Fibroblast of skin of back (primary cell): Measurements from ENCODE around the gene ARL5C.
A peak's percentile ranks its signal among the peaks of the same experiment; 100 is the strongest.
"Not testable (repeated sequence)": the region's sequence is repeated elsewhere in the genome, so short reads cannot be mapped to it uniquely, and the experiment has no call there.

ENCODE experiments used
- DNase-seq: peaks from one replicate; pipeline ENCODE4 v3.0.0-alpha.2; 2013

ARL5C gene

DNA sequence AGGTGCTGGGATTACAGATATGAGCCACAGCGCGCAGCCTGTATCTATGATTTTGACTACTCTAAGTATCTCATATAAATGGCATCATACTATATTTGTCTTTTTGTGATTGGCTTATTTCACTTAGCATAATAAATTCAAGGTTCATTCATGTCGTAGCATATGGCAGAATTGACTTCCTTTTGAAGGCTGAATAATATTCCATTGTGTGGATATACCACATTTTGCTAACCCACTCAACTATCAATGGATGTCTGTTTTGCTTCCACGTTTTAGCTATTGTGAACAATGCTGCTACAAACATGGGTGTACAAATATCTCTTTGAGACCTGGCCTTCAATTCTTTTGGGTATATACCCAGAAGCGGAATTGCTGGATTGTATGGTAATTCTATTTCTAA lies 24.7 kb downstream of the ARL5C start:
- no peak for DNase-seq

DNA sequence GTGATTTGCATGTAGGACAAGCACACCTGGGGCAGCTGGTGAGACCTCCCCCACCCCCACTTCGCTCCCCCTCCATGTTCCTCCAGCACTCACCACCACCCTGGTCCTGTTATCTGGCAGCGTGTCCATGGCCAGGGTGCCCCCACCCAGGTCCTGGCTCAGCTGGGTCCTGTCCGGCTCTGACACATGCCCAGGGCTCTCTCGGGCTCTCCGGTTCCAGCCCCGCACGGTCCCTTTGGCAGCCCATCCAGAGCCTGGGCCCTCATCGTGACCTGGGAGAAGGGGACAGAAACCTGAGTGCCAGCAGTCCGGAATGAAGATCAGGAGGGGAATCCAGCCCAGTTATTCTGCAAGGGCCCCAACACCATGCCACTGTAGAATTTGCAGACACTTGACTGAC lies 26.4 kb downstream of the ARL5C start:
- DNase-seq, result no peak

DNA sequence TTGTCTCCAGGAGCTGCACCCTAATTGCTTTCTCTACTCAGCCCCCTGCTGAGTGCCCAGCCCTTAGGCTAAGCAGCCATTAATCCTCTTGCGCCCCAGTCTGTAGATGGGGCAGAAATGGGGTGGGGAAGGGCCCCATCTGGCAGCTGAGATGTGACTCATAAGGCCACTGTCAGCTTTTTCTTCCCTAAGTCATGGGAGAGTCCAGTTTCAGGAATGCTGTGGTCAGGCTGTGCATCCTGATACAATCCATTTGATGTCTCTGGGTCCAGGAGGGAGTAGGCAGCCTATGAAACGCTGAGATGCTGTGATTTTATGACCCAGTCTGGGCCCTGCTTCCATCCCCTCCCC lies 26.8 kb downstream of the ARL5C start:
- peak; percentile 94 for DNase-seq

DNA sequence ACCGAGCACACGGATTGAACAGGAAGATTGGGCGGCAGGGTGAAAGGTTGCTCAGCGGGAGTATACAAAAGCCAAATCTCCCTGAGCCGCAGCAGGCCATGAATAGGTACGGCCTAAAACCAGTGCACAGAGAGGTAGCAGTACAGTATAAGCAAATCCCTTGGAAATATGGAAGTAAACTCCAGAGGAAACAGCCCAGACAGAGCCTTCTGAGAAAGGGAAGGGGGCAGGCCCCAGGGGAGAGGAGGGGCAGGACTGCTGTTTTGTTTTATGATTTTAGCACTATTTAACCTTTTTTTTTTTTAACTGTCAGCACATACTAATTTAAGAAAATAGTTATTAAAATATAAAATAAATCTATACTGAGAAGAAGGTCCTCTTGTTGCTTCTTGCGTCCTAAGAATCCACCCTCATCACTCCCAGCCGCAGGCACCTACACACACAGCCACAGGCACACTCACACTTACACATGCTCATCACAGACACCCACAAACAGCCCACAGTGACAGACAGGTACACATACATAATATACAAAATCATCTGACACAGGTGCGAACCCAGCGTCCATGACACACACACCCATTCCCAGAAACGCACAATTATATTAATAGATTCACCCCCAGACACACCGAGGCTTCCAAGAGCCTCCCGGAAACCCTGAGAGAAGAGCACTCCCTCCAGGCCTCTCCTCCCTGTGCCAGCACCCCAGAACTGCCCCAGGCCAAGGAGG lies 27.4 kb downstream of the ARL5C start:
- DNase-seq, result peak; percentile 48

DNA sequence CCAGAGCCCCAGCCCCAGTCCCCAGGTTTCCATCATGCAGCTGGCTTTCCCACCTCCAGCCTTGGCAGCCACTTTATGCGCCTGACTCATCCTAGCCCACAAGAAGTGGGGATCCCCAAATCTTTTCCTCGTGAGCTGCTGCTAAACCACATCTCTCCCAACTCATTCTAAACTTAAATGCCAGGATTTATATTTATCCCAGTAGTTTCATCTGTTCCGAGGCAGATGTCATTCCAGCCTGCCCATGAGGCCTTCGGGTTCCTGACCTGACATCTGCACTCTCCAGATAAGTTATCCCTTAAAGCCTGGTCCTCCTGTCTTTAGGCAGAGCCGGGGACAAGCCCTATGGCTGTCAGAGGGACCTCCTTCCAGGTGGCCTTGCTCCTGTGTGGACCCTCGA lies 31.1 kb downstream of the ARL5C start:
- DNase-seq, result no peak

DNA sequence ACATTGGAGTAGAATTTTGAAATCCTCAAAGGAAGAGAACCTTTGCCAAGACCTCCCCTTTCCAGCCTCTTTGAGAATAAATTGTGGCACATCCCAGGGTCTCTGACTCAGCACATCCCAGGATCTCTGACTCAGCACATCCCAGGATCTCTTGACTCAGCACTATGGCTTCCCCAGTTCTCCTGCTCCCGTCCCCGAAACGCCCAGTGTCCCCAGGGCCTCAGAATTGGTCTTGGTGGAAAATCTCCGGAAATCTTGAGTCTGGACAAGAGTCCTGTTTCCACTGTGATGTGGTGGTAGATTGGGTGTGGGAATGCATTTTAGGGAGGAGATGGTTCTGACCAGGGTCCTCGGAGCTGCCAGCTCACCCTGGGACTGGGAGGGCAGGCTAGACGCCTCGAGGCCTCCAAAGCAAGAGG lies 33.8 kb downstream of the ARL5C start:
- peak; percentile 85 for DNase-seq

DNA sequence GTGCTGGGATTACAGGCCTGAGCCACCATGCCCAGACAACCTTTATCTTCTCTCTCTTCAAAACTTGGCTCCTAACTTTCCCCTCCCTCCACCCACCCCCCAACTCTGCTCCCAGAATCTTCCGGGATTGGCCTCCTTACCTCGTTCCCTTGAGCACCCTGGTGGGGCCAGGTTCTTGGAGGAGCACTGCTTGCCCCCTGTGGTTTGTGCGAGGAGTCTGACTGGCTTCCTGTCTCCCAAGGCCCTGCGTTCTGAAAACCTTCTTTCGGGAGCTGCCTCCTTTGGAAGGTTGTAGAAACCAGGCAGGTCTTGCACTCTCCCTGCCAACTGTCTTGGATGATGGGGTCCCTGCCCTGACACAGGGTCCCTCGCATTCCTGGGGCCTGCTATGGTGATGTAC lies 34.3 kb downstream of the ARL5C start:
- peak; percentile 26 for DNase-seq

DNA sequence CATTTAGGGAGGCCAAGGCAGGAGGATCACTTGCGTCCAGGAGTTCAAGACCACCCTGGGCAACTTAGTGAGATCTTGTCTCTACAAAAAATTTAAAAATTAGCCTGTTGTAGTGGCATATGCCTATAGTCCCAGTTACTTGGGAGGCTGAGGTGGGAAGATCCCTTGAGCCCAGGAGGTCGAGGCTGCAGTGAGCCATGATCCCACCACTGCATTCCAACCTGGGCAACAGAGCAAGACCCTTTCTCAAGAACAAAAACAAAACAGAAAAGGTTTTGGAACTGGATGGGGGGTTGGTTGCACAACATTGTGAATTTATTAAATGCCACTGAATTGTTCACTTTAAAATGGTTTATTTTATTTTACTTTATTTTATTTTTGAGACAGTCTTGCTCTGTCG lies 35.8 kb downstream of the ARL5C start:
- no peak for DNase-seq

DNA sequence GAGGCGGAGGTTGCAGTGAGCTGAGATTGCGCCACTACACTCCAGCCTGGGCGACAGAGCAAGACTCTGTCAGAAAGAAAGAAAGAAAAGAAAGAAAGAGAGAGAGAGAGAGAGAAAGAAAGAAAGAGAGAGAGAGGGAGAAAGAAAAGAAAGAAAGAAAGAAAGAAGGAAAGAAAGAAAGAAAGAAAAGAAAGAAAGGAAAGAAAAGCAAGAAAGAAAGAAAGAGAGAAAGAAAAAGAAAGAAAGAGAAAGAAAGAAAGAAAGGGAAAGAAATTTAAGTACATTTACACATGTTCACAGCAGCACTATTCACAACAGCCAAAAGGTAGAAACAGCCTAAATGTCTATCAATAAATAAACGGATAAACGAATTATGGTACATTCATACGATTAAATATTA lies 36.4 kb downstream of the ARL5C start:
- DNase-seq, result not testable (repeated sequence)

DNA sequence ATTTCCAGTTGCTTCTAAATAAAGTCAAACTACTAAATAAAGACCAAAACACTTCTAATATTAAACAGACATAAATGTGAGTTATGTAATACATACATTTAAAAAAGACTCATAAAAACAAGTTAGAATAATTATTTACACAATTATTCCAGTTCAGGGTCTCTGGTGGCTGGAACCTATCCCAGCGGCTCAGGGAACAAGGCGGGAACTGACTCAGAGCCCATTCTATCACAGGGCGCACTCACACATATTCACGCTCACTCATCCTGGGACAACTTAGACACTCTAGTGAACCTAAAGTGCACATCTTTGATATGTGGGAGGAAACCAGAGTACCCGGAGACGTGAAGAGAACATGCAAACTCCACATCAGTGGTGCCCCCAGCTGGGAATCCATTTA lies 39.5 kb downstream of the ARL5C start:
- no peak for DNase-seq

DNA sequence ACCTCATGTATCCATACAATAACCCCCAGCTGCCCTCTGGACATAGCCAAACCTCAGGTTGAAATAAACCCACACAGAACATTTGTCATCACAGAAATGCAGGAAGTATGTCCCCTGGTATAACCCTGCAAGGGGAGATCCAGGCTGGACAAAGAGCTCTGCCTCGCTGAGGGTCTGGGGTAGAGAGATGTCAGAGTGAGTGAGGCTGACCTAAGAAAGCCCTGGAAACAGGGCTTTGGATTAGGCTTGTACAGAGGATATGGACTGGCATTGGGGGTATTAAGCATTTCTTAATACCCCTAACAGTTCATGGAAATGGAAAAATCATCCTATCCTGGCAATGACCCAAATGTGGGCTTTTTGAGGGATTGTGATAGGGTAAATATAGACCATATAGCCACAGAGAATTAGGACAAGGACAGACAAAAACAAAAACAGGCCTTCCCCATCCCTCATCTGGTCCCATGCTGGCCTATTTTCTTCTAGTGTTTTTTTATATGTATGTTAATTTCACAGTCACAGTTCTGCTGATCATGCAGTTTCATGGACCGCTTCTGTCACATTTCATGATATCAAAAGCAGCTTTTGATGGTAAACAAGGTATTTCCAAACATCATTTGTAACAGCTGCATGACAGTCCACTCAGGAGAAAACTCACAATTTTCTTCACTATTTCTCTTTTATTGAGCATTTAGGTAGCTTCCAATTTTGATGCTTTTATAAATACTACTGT lies 40.7 kb downstream of the ARL5C start:
- no peak for DNase-seq

DNA sequence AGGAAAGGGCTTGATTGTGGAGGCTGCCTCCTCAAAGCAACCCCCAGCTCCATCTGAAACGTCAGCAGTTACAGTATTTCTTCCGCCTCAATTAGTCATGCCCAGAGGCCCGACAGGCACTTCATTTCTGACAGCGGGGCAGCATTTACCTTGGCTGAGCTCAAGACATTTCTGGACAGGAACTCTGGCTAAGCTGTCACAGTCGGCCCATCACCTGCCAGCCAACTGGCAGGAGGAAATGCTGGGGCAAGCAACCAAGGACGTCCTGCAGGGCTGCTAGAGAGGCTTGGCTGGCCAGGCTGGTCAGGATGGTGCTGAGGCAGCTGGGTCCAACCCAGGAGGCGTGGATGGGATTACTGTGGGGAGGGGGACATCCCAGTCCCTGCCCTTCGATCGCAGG lies 42.3 kb downstream of the ARL5C start:
- no peak for DNase-seq

DNA sequence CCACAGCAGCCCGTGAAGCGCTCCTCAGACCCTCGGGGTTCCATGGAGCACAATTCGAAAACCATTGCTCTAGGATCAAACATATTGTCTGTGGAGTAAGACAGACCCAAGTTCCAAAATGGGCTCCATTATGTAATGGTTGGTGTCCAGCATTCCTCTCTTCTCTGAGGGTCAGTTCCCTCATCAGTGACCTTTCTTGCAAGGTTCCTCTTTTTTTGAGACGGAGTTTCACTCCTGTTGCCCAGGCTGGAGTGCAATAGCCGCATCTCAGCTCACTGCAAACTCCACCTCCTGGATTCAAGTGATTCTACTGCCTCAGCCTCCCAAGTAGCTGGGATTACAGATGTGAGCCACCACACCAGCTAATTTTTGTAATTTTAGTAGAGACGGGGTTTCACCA lies 43.0 kb downstream of the ARL5C start:
- no peak for DNase-seq

DNA sequence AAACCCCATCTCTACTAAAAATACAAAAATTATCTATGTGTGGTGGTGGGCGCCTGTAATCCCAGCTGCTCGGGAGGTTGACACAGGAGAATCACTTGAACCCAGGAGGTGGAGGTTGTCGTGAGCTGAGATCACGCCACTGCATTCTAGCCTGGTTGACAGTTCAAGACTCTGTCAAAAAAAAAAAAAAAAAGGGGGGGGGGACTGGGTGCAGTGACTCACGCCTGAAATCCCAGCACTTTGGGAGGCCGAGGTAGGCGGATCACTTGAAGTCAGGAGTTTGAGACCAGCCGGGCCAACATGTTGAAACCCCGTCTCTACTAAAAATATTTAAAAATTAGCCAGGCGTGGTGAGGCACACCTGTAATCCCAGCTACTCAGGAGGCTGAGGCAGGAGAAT lies 44.0 kb downstream of the ARL5C start:
- DNase-seq, result not testable (repeated sequence)

DNA sequence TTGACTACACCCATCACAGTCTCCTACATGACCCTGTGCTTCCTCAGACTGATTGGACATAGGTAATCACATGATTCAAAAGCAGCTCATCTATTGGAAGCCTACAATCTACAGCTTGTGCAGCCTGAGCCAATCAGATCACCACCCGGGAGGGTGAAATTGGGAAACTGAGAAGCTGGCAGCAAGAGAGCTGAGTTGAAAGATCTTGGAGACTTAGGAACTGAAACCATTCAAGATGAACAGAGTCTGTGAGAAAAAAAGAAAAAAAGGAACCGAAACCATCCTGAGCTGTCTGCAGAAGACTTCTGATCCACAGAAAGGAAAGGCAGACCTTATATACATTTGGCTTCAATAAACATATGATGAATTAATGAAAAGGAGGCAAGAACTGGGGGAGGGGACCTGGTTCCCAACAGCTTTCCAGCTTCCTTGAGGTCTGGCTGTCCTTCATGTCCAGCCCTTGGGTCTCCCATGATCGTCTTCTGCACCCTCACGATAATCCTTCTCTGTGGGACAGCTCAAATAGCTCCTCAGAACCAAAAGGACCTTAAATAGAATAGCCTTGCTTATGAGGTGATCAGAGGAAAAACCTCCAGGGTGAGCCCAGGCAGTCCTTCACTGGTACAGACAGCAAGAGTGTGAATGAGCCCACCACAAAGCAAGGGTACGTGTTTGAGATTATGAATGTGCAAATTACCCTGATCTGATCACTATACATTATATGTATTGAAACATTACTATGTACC lies 47.1 kb downstream of the ARL5C start:
- no peak for DNase-seq

DNA sequence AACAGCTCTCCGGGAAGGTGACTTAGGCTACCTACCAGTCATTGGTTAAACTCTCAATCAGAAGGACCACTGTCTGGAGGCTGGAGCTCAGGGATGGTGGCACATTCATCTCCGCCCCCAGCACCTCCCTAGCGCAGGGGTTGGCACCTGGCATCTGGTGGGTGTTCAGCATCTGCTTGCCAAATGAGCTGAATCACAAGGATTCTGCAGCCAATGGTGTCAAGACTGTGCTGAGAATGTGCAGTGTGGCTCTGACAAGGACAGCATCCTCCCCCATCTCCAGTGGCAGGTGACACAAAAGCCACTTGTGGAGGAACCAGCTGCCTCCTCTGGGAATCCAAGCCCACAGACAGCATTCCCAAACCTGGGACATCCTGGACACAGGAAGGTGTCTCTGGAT lies 49.7 kb downstream of the ARL5C start:
- DNase-seq, result no peak

DNA sequence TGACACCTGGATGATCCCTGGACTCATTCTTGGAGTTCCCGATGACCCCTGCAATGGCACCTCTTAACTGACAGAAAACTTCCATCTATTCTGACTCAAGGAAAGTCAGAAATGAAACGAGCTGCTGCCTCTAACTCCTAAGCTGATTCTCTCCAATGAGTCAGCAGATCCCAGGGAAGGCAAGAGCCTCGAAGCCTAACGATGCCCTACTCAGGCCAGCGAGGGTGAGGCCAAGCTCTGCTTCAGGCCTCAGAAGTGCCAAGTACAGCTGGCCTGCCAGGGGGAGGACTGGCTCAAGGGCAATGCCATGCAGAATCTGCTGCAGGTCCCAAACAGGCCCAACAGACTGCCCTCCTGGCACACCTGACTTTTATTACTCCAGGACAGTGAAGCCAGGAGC lies 50.8 kb downstream of the ARL5C start:
- peak; percentile 65 for DNase-seq

DNA sequence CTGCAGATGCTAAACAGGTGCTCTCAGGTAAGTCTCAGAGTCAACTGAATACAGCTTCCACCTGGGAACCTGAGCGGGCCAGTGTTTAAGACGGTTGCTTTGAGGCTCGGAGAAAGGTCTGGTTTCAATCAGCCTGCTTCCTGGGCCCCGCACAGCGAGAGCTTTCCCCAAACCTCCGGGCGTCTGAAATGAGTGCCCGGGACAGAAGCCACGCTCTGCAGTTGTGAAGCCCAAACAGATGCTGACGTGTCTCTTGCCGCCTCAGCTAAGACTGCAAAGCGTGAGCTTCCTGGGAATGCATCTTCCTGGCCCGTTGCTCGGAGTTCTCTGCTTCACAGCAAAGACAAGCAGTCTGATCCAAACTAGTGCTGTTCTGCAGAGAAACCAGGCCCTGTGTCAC lies 51.2 kb downstream of the ARL5C start:
- DNase-seq, result peak; percentile 64

DNA sequence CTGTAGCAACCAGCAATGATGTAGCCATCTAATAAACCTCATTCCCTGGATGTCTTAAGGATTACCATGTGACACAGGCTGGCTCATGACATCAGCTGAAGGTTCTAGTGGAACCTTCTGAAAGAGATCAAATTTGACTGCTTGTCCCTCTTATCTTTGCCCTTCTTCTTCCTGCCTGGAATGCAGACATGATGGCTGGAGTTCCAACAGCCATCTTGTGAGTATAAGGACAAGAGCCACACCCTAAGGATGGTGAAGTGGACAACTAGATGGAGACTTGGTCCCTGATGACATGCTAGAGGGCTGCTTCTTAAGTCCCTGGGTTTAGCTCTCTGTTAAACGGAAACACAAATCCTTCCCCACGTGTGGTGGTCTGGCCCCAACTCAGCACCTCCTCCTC lies 52.1 kb downstream of the ARL5C start:
- no peak for DNase-seq

DNA sequence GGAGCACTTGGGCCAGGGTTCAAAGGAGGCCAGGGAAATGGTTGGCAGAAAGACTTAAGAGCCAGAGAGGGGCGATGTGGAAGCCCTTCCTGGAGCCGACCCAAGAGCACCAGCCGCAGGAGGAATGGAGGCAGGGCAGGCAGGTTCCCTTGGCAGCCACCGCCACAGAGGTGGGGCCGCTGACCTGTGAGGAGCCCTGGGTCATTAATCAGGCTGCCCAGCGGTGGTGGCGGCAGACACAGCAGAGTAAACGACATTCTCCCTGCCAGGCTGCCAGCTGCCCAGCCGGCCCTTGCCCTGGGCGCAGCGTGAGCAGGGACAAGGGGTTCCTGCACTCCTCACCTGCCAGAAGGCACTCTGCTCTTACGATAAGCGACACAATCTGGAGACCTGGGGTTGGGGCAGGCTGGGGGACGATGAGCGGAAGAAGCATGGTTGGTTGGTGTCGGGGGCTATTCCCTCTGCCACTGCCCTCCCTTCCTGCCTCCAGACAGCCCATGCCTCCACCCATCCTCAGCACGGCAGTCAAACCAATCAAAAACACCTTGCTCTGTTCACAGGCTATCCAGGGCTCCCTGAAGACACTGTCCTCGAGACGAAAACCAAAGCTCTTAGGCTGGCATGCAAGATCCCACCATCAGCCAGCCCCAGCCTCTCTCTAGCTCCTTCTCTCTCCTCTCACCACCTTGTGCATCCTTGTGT lies 55.4 kb downstream of the ARL5C start:
- DNase-seq, result no peak

DNA sequence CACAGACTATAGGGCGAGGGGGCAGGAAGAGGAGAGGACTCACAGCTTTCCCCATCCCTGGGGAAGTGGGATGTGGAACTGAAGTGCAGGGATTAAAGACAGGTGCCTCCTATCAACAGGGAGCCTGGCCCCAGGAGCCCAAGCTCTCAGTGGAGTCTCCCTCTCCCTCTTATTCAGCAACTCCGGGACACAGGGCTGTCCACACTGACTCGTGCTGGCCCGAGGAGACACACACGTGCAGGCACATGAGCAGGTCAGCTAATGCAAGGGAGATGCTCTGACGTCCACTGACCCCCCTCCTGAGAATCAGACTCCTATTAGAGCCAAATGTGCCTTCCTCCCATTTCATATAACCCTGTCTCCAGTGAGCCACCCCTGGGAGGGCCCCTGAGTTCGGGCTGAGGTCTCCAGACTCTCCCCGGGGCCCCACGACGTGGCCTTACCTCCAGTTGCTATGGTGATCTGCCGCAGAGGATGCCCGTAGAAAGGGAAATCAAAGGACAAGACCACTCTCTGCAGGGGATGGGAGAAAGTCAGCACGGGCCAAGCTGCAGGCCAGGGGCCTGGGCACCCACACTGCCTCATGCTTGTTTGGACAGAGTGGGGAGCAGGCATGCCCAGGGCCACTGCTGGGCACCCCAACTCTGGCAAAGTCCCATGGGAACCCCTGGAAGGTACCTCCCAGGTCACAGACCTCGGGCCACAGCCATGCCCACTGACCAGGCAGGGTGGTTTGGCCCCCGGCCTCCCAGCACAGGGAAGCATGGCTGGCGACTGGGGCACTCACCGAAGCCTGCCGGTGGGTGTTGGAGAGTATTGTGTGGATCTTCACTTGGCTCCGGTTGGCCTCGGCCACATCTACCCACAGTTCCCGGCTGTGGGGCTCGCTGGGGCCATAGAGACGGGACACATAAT lies 57.2 kb downstream of the ARL5C start:
- no peak for DNase-seq

DNA sequence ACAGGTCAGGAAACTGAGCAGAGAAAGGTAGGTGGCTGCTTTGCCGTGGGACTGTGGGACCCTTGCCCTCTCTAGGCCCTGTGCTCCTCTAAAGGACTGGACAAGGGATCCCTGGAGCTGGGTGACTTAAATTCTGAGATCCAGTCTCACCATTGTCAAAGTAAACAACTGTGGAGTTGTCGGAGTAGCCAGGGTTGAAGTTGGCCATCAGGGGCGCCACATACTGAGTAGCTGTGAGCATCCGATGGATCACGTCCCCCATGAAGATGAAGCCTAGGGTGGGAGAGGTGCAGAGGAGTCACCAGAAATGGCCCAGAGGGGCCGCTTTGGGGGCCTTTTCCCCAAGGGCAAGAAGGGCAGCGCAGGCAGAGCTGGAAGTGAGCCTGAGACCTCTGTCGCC lies 58.0 kb downstream of the ARL5C start:
- DNase-seq, result no peak
